ENCODE measurements around the gene OSTM1.

OSTM1 gene

DNA sequence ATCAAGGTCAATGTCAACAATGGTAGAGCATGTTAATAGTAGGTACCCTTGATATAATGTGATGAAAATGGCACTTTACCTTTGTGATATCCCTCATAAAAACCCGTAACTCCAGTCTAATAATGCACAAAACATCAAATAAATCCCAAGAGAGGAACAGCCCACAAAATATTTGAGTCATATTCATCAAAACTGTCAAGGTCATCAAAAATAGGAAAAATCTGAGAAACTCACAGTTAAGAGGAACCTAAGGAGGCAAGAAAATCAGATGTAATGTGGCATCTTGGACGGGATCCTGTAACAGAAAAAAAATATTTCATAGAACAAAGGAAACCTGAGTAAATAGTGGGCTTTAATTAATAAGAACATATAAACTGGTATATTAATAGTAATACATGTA, 25.5 kb upstream of the OSTM1 start:
- no peak for DNase-seq (ENCODE audit: low read depth)

DNA sequence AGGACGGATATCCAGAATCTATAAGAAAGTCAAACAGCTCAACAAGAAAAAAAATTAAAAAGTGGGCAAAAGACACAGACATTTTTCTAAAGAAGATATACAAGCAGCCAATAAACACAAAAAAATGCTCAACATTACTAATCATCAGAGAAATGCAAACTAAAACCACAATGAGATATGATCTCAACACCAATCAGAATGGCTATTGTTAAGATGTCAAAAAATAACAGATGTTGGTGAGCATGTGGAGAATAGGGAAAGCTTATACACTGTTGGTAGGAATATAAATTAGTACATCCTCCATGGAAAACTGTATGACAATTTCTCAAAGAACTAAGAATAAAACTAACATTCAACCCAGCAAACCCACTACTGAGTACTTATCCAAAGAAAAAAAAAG, 23.3 kb upstream of the OSTM1 start:
- peak; percentile 21 for DNase-seq (ENCODE audit: low read depth)

- no peak for DNase-seq (ENCODE audit: low read depth)
These were observed 19.3 kb upstream of the OSTM1 start for GRCh38 chr6:108093781-108094300.

GRCh38 chr6:108091288-108091687, 16.7 kb upstream of the OSTM1 start:
- DNase-seq (ENCODE audit: low read depth) = no peak

DNA sequence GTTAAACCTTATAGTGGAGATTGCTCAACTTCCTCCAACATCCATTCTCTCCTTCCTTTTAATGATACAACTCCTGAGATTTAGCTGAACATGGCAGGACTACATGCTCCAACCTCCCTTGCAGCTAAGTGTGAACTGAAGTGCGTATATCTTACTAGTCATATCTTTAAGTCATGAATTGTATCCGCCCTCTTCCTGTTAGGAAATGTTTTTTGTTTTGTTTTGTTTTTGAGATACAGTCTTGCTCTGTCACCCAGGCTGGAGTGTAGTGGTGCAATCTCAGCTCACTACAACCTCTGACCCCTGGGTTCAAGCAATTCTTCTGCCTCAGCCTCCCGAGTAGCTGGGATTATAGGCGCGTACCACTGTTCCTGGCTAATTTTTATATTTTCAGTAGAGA, 8.8 kb upstream of the OSTM1 start:
- peak; percentile 25 for DNase-seq (ENCODE audit: low read depth)

GRCh38 chr6:108082539-108082938, 8.0 kb upstream of the OSTM1 start:
- no peak for DNase-seq (ENCODE audit: low read depth)

DNA sequence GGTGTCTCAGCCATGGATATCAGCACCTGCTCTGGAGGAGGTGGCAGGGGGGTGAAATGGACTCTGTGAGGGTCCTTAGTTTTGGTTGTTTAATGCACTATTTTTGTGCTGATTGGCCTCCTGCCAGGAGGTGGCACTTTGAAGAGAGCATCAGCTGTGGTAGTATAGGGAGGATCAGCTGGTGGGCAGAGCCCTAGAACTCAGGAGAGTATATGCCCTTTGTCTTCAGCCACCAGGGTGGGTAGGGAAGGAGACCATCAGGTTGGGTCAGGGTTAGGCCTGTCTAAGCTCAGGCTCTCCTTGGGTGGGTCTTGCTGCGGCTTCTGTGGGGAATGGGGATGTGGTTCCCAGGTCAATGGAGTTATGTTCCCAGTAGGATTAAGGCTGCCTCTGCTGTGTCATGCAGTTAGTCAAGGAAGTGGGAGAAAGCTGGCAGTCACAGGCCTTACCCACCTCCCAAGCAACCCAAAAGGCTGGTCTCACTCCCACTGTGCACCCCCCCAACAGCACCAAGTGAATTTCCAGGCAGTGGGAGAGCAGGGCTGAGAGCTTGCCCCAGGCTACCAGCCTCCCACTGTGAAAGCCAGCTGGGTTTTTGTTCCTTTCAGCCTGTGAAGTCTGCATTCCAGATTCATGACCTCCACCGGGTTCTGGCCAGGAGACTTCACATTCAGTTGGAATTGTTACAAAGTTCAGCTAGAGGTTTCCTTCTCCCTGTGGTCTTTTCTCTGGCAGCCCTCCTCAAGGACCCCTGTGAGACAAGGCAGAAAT, 5.7 kb upstream of the OSTM1 start:
- DNase-seq (ENCODE audit: low read depth) = peak; percentile 34

DNA sequence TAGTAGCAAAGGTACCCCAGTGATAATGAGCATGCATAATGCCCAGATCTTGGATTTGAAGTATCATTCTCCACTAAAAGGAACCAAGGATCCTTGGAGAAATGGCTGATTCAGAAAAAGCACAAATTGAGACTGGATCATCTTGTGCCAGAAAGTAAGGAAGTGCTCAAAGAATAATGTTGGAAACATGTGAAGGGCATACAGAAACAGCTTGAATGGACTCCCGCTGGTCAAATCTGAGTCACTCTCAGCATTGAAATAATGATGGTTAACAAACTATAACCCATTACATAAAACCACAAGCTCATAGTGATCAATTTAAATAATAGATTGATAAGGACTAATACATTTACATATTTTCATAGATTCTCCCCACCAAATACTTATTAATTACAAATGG, 3.6 kb upstream of the OSTM1 start:
- no peak for DNase-seq (ENCODE audit: low read depth)

DNA sequence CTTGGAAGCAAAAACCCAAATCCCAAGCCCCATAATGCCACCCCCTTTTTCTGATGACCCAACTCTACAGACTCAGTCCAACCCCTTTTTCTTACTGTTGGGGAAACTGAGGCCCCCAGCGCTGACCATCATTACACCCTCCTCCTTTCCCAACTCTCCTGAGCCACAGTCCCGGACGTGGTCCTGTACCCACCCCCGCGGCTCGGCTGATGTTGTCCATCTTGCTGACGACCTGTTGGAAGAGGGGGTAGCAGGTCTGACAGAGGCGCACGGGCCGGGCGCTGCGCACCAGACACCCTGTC, 533 bp downstream of the OSTM1 start:
- DNase-seq (ENCODE audit: low read depth) = no peak

DNA sequence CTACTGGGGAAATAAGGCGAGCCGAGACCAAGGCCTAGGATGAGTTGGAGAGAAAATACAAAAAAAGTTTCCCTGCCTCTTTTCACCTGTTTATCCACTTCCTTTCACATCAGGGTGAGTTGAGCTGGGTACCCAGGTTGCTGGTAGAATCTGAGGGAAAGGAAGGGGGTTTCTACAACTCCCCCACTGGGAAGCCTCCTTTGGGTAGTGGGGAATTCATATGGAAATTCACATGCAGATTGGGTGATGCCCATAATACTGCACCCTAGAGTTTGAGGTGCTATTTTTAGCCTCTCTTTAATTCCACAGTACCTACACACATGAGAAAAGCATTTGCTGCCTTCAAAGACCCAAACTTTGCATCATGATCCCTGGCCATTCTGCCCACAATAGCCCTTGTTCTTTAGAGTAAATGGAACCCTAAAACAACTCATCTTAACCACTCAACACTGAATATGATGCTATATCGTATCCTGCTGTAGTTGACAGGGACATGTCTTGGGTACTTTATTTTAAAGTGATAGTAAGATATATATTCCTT, 2.7 kb downstream of the OSTM1 start:
- no peak for DNase-seq (ENCODE audit: low read depth)

DNA sequence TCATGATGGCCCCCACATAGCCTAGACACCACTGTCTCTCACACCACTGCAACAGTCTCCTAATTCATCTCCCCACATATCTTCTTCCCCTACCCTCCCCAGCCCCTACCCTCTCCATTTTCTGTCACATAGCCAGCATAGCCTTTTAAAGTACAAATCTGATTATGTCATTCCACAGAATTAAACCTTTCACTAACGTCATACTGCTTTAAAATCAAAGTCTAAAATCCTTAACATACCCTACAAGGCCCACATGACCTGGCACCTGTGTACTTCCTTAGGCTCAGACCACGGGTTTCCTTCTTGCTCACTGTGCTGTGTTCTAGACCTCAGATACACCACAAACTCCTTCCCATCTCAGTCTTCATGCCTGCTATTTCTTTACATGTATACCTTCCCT, 5.9 kb downstream of the OSTM1 start:
- no peak for DNase-seq (ENCODE audit: low read depth)

- no peak for DNase-seq (ENCODE audit: low read depth)
These were observed 6.4 kb downstream of the OSTM1 start for GRCh38 chr6:108068182-108068581.

DNA sequence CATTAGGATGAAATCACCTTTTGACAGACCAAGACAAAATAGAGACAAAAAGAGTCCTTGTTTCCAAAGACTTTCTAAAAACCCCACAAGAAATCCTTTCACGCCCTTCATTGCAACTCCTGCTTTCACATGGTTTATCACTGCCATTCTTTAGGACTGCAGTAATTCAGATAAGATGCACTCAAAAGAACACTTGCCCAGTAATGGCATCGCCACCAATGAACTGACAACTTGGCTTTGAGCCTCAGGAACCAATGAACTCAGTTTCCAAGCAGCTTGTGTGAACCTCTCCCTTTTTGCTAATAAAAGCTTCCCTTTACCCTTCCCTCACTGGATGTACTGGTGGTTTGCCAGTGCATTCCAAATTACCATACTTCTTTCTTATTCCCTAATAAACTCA, 21.8 kb downstream of the OSTM1 start:
- DNase-seq (ENCODE audit: low read depth) = no peak

DNA sequence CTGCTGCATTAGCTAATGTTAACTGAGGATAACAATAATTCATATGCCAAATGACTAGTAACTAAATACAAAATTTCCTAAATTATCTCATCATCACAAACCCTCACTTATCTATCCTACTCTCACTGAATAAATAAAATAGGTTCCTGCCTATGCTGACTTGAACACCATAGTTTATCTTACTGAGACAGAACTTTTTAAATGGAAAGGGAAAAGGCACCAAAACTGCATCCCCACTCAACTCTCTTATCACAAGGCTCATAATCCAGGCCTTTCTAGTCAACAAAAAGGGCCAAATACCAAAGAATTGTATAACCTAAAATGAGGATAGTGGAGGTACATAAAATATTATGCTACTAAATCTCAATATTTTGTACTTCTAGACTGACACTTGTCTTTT, 23.1 kb downstream of the OSTM1 start:
- DNase-seq (ENCODE audit: low read depth) = no peak

- DNase-seq (ENCODE audit: low read depth) = no peak
These were observed 34.9 kb downstream of the OSTM1 start for GRCh38 chr6:108039681-108040080.

DNA sequence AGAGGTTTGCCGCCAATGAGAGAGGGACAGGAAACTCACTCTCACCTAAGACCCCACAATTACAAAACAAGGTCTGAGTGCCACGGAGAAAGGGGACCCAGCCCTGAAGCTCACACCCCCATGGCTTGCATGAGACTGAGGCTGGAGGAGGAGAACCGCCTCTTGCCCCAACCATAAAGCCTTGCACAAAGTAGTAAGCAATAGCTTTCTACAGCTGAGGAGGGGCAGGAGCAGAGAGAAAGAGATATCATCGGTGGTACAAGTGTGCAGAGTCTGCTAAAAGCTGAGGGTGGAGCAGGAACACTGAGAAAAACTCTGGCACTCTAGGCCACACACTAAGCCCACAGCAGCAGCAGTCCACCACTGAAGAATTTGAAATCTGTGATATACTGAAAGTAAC, 37.7 kb downstream of the OSTM1 start:
- DNase-seq (ENCODE audit: low read depth) = no peak

- DNase-seq (ENCODE audit: low read depth) = no peak
These were observed 42.6 kb downstream of the OSTM1 start for GRCh38 chr6:108031968-108032367.

GRCh38 chr6:108030211-108030610, 44.3 kb downstream of the OSTM1 start:
- DNase-seq (ENCODE audit: low read depth) = no peak

DNA sequence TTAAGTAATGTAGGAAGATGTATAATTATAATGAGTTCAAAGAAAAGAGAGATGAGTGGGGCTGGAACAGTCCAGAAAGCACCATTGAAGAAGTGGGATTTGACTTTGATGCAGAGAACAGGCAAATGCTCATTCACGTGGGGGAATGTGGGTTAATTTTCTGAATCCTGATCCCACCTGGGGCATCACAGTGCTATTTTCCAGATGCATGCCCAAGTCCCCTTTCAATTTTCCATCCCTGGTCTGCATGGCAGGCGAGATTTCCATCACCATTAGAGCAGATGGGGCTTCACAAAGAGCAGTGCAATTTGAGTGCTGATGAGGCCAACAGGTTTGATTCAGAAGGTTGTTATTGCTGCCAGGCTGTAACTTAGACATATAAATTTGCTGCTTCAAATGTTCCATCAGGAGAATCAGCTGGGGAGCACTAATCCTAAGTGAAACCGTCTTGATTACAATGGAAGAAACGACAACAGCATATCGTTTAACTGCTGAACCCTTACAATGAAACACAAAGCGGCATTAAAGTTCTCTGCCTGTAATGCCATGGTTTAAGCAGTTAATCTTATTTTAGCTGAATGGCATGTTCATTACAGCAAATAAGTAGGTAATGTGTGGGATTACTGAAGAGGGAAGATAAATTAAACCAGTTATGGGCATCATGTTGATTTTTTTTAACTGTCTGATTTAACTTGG, 45.2 kb downstream of the OSTM1 start:
- no peak for DNase-seq (ENCODE audit: low read depth)

DNA sequence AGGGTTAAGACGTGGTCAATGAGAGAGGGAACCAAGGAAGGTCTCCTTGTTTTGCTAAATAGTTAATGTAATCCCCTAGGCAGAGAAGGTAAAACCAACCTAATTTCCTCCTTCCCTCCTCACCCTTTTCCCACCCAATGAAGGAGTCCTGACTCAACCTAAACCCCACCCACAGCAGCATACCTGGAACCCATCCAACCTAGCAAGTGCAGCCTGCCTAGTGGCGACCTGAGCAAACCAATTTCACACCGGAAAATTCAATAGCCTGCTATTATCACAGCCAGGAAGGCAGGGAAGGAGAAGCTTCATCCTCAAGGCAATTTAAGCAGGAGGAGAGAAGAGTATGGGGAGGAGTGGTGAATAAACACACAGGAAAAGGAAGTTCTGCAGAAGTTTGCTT, 46.9 kb downstream of the OSTM1 start:
- no peak for DNase-seq (ENCODE audit: low read depth)

DNA sequence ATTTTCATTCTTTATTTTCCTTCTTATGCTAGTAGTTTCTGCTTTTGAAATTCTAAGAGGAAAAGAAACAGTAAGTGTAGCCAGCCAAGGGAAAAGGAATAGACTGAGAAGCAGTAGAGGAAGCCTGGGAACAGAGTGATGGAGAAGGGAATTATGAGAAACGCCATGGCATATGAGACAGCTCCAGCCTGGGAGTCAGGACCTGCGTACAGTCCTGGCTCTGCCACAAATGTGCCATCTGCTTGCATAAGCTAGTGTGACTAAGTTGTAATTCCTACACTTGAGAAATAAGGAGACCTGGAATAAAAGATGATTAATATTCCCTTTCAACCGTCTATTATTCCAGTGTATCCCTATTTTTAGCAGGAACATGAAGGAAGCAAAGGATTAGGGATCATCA, 47.5 kb downstream of the OSTM1 start:
- DNase-seq (ENCODE audit: low read depth) = no peak

- no peak for DNase-seq (ENCODE audit: low read depth)
These were observed 50.0 kb downstream of the OSTM1 start for GRCh38 chr6:108024427-108025073.

All from amniotic epithelial cell (primary cell).